HG03066 (cell line): ENCODE results near the gene FGF22.
"Not testable (repeated sequence)": the region's sequence is repeated elsewhere in the genome, so short reads cannot be mapped to it uniquely, and the experiment has no call there.

Experiments
- ATAC-seq: cut with Tn5 transposase; IDR thresholded peaks from one replicate; pipeline ENCODE4 v1.9.1; 2021; ENCODE audit warnings: low read depth; ENCODE audit not compliant: unreplicated experiment

Gene FGF22

GRCh38 chr19:620166-620862, 19.4 kb upstream of the FGF22 start:
- no peak for ATAC-seq

- ATAC-seq: not testable (repeated sequence)
Observed at GRCh38 chr19:621191-621590, 18.5 kb upstream of the FGF22 start.

GRCh38 chr19:621819-622218, 17.9 kb upstream of the FGF22 start:
- no peak for ATAC-seq

- no peak for ATAC-seq
Observed at GRCh38 chr19:622666-623065, 17.0 kb upstream of the FGF22 start.

- no peak for ATAC-seq
Observed at GRCh38 chr19:623175-623916, 16.3 kb upstream of the FGF22 start.

GRCh38 chr19:623974-624373, 15.7 kb upstream of the FGF22 start:
- ATAC-seq: no peak

- ATAC-seq: no peak
Observed at GRCh38 chr19:624433-625109, 15.1 kb upstream of the FGF22 start.

GRCh38 chr19:625257-625656, 14.4 kb upstream of the FGF22 start:
- no peak for ATAC-seq

GRCh38 chr19:626566-626965, 13.1 kb upstream of the FGF22 start:
- not testable (repeated sequence) for ATAC-seq

GRCh38 chr19:628168-628567, 11.5 kb upstream of the FGF22 start:
- ATAC-seq: no peak

- not testable (repeated sequence) for ATAC-seq
Observed at GRCh38 chr19:629515-629914, 10.2 kb upstream of the FGF22 start.

GRCh38 chr19:629961-630714, 9.5 kb upstream of the FGF22 start:
- ATAC-seq: no peak

- ATAC-seq: no peak
Observed at GRCh38 chr19:632579-633067, 7.1 kb upstream of the FGF22 start.

- ATAC-seq: peak; percentile 79
Observed at GRCh38 chr19:633068-633785, 6.5 kb upstream of the FGF22 start, which contains the start of gene POLRMT. POLRMT (minus strand) TSS chr19:633537; CDS start chr19:633512, 25 bp downstream.

GRCh38 chr19:633786-634639, 5.7 kb upstream of the FGF22 start:
- no peak for ATAC-seq

GRCh38 chr19:634975-635652, 4.6 kb upstream of the FGF22 start:
- ATAC-seq: no peak

- ATAC-seq: no peak
Observed at GRCh38 chr19:638906-639252, 800 bp upstream of the FGF22 start.

GRCh38 chr19:640161-640558, 481 bp downstream of the FGF22 start:
- ATAC-seq: no peak
